GM18868 (cell line): ENCODE results near the gene TAS2R38.
"Not testable (repeated sequence)": the region's sequence is repeated elsewhere in the genome, so short reads cannot be mapped to it uniquely, and the experiment has no call there.

Experiments
- ATAC-seq: cut with Tn5 transposase; IDR thresholded peaks from one replicate; pipeline ENCODE4 v1.9.1; 2021; ENCODE audit warnings: mild to moderate bottlenecking, moderate library complexity; ENCODE audit not compliant: unreplicated experiment

TAS2R38 gene

GRCh38 chr7:141973673-141974072 is at the start of gene TAS2R38:
TAS2R38 (minus strand) TSS chr7:141973773; CDS start chr7:141973689, 84 bp downstream.
- no peak for ATAC-seq

- ATAC-seq, result no peak
These were observed 44.6 kb upstream of the TAS2R38 start for GRCh38 chr7:142018154-142018553.

- ATAC-seq, result no peak
These were observed 43.9 kb upstream of the TAS2R38 start for GRCh38 chr7:142017451-142017850.

GRCh38 chr7:142012825-142013511 is 39.4 kb upstream of the TAS2R38 start:
- ATAC-seq, result no peak

GRCh38 chr7:142010952-142011548 is 37.5 kb upstream of the TAS2R38 start:
- ATAC-seq, result no peak

GRCh38 chr7:142009187-142009586 is 35.6 kb upstream of the TAS2R38 start:
- ATAC-seq, result no peak

- ATAC-seq, result no peak
These were observed 33.0 kb upstream of the TAS2R38 start for GRCh38 chr7:142006577-142006976.

- ATAC-seq, result no peak
These were observed 28.6 kb upstream of the TAS2R38 start for GRCh38 chr7:142002179-142002578.

- no peak for ATAC-seq
These were observed 27.7 kb upstream of the TAS2R38 start for GRCh38 chr7:142001163-142001874.

- ATAC-seq, result no peak
These were observed 26.7 kb upstream of the TAS2R38 start for GRCh38 chr7:142000244-142000643.

- no peak for ATAC-seq
These were observed 25.6 kb upstream of the TAS2R38 start for GRCh38 chr7:141999058-141999623.

GRCh38 chr7:141993354-141993753 is 19.8 kb upstream of the TAS2R38 start:
- ATAC-seq, result no peak

- no peak for ATAC-seq
These were observed 19.1 kb upstream of the TAS2R38 start for GRCh38 chr7:141992688-141993087.

GRCh38 chr7:141992156-141992555 is 18.6 kb upstream of the TAS2R38 start:
- no peak for ATAC-seq

GRCh38 chr7:141991140-141991539 is 17.6 kb upstream of the TAS2R38 start:
- ATAC-seq, result no peak

- ATAC-seq, result no peak
These were observed 16.6 kb upstream of the TAS2R38 start for GRCh38 chr7:141990011-141990725.

- not testable (repeated sequence) for ATAC-seq
These were observed 14.2 kb upstream of the TAS2R38 start for GRCh38 chr7:141987803-141988202.

- ATAC-seq, result no peak
These were observed 13.3 kb upstream of the TAS2R38 start for GRCh38 chr7:141986923-141987322.

- ATAC-seq, result not testable (repeated sequence)
These were observed 12.4 kb upstream of the TAS2R38 start for GRCh38 chr7:141985926-141986325.

GRCh38 chr7:141979568-141979967 is 6.0 kb upstream of the TAS2R38 start:
- no peak for ATAC-seq

- ATAC-seq, result no peak
These were observed 4.8 kb upstream of the TAS2R38 start for GRCh38 chr7:141978351-141978750.
